H1 (cell line): ENCODE results near the gene TOP1. TPM values are rescaled to one million over a fixed set of nuclear protein-coding genes. Genes with fewer than 3 reads are reported as not detected.
A peak's percentile ranks its signal among the peaks of the same experiment; 100 is the strongest.

Experiments
- CTCF ChIA-PET: fragments of 300-600 bp; sonication (Branson Sonifier 250); formaldehyde crosslinking; loops from one replicate; lab custom pipeline; 2021; ENCODE audit not compliant: partially characterized antibody; lab: Charles Lee
- POLR2A ChIA-PET: fragments of 300-600 bp; sonication (Branson Sonifier 250); formaldehyde crosslinking; loops from one replicate; lab custom pipeline; 2021; ENCODE audit warnings: inconsistent platforms; ENCODE audit not compliant: partially characterized antibody; lab: Charles Lee
- DNase-seq, 2 experiments: peaks; one replicate each; pipeline versions ENCODE4 v3.0.0 to v3.0.0-alpha.2; 2010 to 2022; ENCODE audit warnings: low spot score in 2 of 2, low read depth in 1 of 2, mixed read lengths in 1 of 2
- FAIRE-seq: peaks from 2 replicates; lab custom pipeline; 2011; peaks lifted over from hg19 to GRCh38; lab: Jason Lieb, UNC
- H2AFZ ChIP-seq: 2 replicates; pipeline ENCODE4 v1.8.1; 2012; ENCODE audit warnings: low read length, inconsistent platforms
- H2AK5ac ChIP-seq: 2 replicates; pipeline ENCODE4 v1.6.1; 2013; ENCODE audit warnings: low read depth, low read length
- H2BK120ac ChIP-seq: replicated peaks from 2 replicates; pipeline ENCODE3; 2013; ENCODE audit warnings: low read depth, low read length, inconsistent platforms
- H2BK12ac ChIP-seq: 2 replicates; pipeline ENCODE4 v1.6.1; 2013; ENCODE audit warnings: low read depth, low read length
- H2BK15ac ChIP-seq: 2 replicates; pipeline ENCODE4 v1.6.1; 2013; ENCODE audit warnings: low read length
- H2BK20ac ChIP-seq: 2 replicates; pipeline ENCODE4 v1.6.1; 2013; ENCODE audit warnings: low read length
- H2BK5ac ChIP-seq: 2 replicates; pipeline ENCODE4 v1.6.1; 2013; ENCODE audit warnings: low read depth, low read length
- H3K14ac ChIP-seq: 2 replicates; pipeline ENCODE4 v1.6.1; 2013; ENCODE audit warnings: inconsistent platforms; ENCODE audit not compliant: insufficient read length
- H3K18ac ChIP-seq: 2 replicates; pipeline ENCODE4 v1.6.1; 2013; ENCODE audit warnings: low read length; ENCODE audit errors: extremely low read depth
- H3K23ac ChIP-seq: 2 replicates; pipeline ENCODE4 v1.6.1; 2013; ENCODE audit warnings: inconsistent platforms; ENCODE audit not compliant: insufficient read length
- H3K23me2 ChIP-seq: 2 replicates; pipeline ENCODE4 v1.6.1; 2013; ENCODE audit warnings: low read depth, low read length
- H3K27ac ChIP-seq: 2 replicates; pipeline ENCODE4 v1.6.1; 2011; ENCODE audit warnings: low read depth, low read length, inconsistent platforms
- H3K27me3 ChIP-seq, 4 experiments: replicated peaks in 1 of 4; 1 replicate in 1 of 4; 2 replicates in 3 of 4; pipeline versions ENCODE4 v1.6.1 to v1.8.1; 2011 to 2013; ENCODE audit warnings: low read length in 3 of 4, mild to moderate bottlenecking in 3 of 4, inconsistent platforms in 2 of 4, mixed read lengths in 2 of 4, moderate library complexity in 1 of 4; ENCODE audit not compliant: control insufficient read depth in 3 of 4, insufficient read depth in 3 of 4; ENCODE audit errors: extremely low read depth in 1 of 4
- H3K36me3 ChIP-seq, 4 experiments: 2 replicates each; pipeline versions ENCODE4 v1.6.1 to v1.8.1; 2011 to 2013; ENCODE audit warnings: mild to moderate bottlenecking in 4 of 4, low read length in 3 of 4, moderate library complexity in 2 of 4, control low read depth in 1 of 4, inconsistent platforms in 1 of 4; ENCODE audit not compliant: insufficient read depth in 4 of 4, control insufficient read depth in 2 of 4
- H3K4ac ChIP-seq: replicated peaks from 2 replicates; pipeline ENCODE3; 2013; ENCODE audit warnings: low read length, low read depth, mixed read lengths, inconsistent platforms; ENCODE audit not compliant: insufficient read length
- H3K4me1 ChIP-seq, 4 experiments: replicated peaks in 1 of 4; 1 replicate in 1 of 4; 2 replicates in 3 of 4; pipeline versions ENCODE4 v1.6.1 to v1.8.1; 2011 to 2013; ENCODE audit warnings: low read length in 3 of 4, inconsistent platforms in 2 of 4, mixed read lengths in 1 of 4; ENCODE audit not compliant: insufficient read depth in 4 of 4, control insufficient read depth in 3 of 4
- H3K4me2 ChIP-seq, 2 experiments: 2 replicates each; pipeline versions ENCODE4 v1.6.1 to v1.8.1; 2011 to 2013; ENCODE audit warnings: low read depth in 2 of 2, low read length in 2 of 2, control low read depth in 1 of 2, inconsistent platforms in 1 of 2, mild to moderate bottlenecking in 1 of 2; ENCODE audit not compliant: insufficient read depth in 1 of 2
- H3K4me3 ChIP-seq, 4 experiments: fragments of 200-600, 300-600 bp in 1 of 4; sonication (generic), shearing (Covaris generic), sonication (Bioruptor Twin) in 1 of 4; 2 replicates each; pipeline versions ENCODE4 v1.5.1 to v1.8.1; 2011 to 2016; ENCODE audit warnings: low read length in 4 of 4, low read depth in 3 of 4, control low read depth in 2 of 4, inconsistent platforms in 2 of 4, mild to moderate bottlenecking in 2 of 4, mixed read lengths in 1 of 4, moderate library complexity in 1 of 4; ENCODE audit not compliant: insufficient read depth in 2 of 4; ENCODE audit errors: extremely low read depth in 1 of 4
- H3K56ac ChIP-seq: replicated peaks from 2 replicates; pipeline ENCODE3; 2013; ENCODE audit warnings: low read depth, mild to moderate bottlenecking, mixed read lengths, low read length, inconsistent platforms; ENCODE audit not compliant: insufficient read length
- H3K79me1 ChIP-seq: 2 replicates; pipeline ENCODE4 v1.6.1; 2013; ENCODE audit warnings: low read depth, low read length, control low read depth
- H3K79me2 ChIP-seq, 2 experiments: 2 replicates each; pipeline versions ENCODE4 v1.6.1 to v1.8.1; 2012 to 2013; ENCODE audit warnings: low read length in 2 of 2, mild to moderate bottlenecking in 2 of 2, inconsistent platforms in 1 of 2; ENCODE audit not compliant: insufficient read depth in 2 of 2, control insufficient read depth in 1 of 2
- H3K9ac ChIP-seq, 4 experiments: replicated peaks in 1 of 4; 1 replicate in 1 of 4; 2 replicates in 3 of 4; pipeline versions ENCODE4 v1.6.1 to v1.8.1; 2011 to 2013; ENCODE audit warnings: low read depth in 3 of 4, low read length in 3 of 4, control low read depth in 2 of 4, mild to moderate bottlenecking in 2 of 4, moderate library complexity in 2 of 4, inconsistent platforms in 1 of 4; ENCODE audit errors: extremely low read depth in 1 of 4
- H3K9me3 ChIP-seq, 2 experiments: 2 replicates each; pipeline versions ENCODE4 v1.6.1 to v1.8.1; 2012 to 2013; ENCODE audit warnings: mild to moderate bottlenecking in 2 of 2, moderate library complexity in 2 of 2, control low read depth in 1 of 2, inconsistent platforms in 1 of 2, low read depth in 1 of 2, low read length in 1 of 2, mixed read lengths in 1 of 2; ENCODE audit not compliant: insufficient read depth in 2 of 2
- H4K20me1 ChIP-seq, 2 experiments: replicated peaks in 1 of 2; 2 replicates each; pipeline versions ENCODE3 to v1.8.1; 2011 to 2013; ENCODE audit warnings: inconsistent platforms in 2 of 2, low read length in 2 of 2, mild to moderate bottlenecking in 1 of 2; ENCODE audit not compliant: insufficient read depth in 2 of 2, control insufficient read depth in 1 of 2
- H4K5ac ChIP-seq: 2 replicates; pipeline ENCODE4 v1.6.1; 2013; ENCODE audit warnings: low read length, low read depth, mixed read lengths, inconsistent platforms; ENCODE audit not compliant: insufficient read length
- H4K8ac ChIP-seq: 2 replicates; pipeline ENCODE4 v1.8.0; 2013; ENCODE audit warnings: mild to moderate bottlenecking, moderate library complexity, low read length, inconsistent platforms; ENCODE audit not compliant: insufficient read depth; ENCODE audit errors: extremely low read depth
- H4K91ac ChIP-seq: replicated peaks from 2 replicates; pipeline ENCODE3; 2013; ENCODE audit warnings: low read length, mixed read lengths, inconsistent platforms; ENCODE audit not compliant: insufficient read length
- ASH2L ChIP-seq: fragments of 200-600, 300-600 bp; sonication (generic); IDR thresholded peaks from one replicate; pipeline ENCODE4 v1.7.1; 2017; ENCODE audit warnings: low read length
- KDM4A ChIP-seq: IDR thresholded peaks from one replicate; pipeline ENCODE4 v1.7.1; 2012; ENCODE audit warnings: low read depth, mild to moderate bottlenecking, moderate library complexity, low read length, inconsistent platforms; ENCODE audit not compliant: severe bottlenecking
- PHF8 ChIP-seq: fragments of 200-600 bp; sonication (generic); conservative IDR thresholded peaks from 2 replicates; pipeline ENCODE4 v1.7.1; 2012; ENCODE audit warnings: low read depth, mild to moderate bottlenecking, inconsistent platforms, low read length, moderate library complexity
- SRF ChIP-seq: IDR thresholded peaks from 2 replicates; pipeline ENCODE4 v1.6.1; 2011; ENCODE audit warnings: mild to moderate bottlenecking, low read depth, low read length, moderate library complexity
- TAF1 ChIP-seq: IDR thresholded peaks from 2 replicates; pipeline ENCODE4 v1.6.1; 2011; ENCODE audit warnings: mild to moderate bottlenecking, low read depth, low read length
- YY1 ChIP-seq: IDR thresholded peaks from 2 replicates; pipeline ENCODE4 v1.6.1; 2011; ENCODE audit warnings: low read depth, mild to moderate bottlenecking, low read length
- WGBS, 2 experiments: shearing (Covaris generic) in 1 of 2; methylation state at CpG; one replicate each; pipeline versions ENCODE4 v1.1.6 to v1.1.7; 2013 to 2015; ENCODE audit warnings: low lambda C conversion rate in 2 of 2, mixed read lengths in 2 of 2, inconsistent platforms in 1 of 2, low coverage in 1 of 2, missing lambda C conversion rate in 1 of 2; ENCODE audit not compliant: insufficient replicate concordance in 2 of 2, insufficient coverage in 1 of 2, insufficient read length in 1 of 2; ENCODE audit errors: extremely low coverage in 1 of 2, missing lambda C conversion rate in 1 of 2; 5-methylcytosine and 5-hydroxymethylcytosine counted together
- polyA plus RNA-seq, 7 experiments: library from polyadenylated mRNA; depleted of rRNA in 3 of 7; stranded (reverse) in 5 of 7; unstranded in 2 of 7; fragments of >200 nt in 5 of 7; fragments of 200-250 nt in 2 of 7; gene quantifications; 1 replicate in 5 of 7; 2 replicates in 1 of 7; 4 replicates in 1 of 7; pipeline versions ENCODE4 v1.2.1 to v1.2.3, GENCODE V29; 2011 to 2013; ENCODE audit warnings: missing spikeins in 2 of 7, mixed read lengths in 2 of 7
- total RNA-seq: library from RNA; stranded (reverse); fragmentation: NEBNext Ultra II Directional; extraction: Animal tissue kit (Norgen Biotek cat#: 25700); gene quantifications from 2 replicates; pipeline ENCODE4 v1.2.1, GENCODE V29; 2021

TOP1 gene
- total and polyA plus RNA-seq, 2 of the 8 experiments (the other 6 are each of a cell fraction or from before 2014, with no cell fraction given): 7.4 to 108 TPM

DNA sequence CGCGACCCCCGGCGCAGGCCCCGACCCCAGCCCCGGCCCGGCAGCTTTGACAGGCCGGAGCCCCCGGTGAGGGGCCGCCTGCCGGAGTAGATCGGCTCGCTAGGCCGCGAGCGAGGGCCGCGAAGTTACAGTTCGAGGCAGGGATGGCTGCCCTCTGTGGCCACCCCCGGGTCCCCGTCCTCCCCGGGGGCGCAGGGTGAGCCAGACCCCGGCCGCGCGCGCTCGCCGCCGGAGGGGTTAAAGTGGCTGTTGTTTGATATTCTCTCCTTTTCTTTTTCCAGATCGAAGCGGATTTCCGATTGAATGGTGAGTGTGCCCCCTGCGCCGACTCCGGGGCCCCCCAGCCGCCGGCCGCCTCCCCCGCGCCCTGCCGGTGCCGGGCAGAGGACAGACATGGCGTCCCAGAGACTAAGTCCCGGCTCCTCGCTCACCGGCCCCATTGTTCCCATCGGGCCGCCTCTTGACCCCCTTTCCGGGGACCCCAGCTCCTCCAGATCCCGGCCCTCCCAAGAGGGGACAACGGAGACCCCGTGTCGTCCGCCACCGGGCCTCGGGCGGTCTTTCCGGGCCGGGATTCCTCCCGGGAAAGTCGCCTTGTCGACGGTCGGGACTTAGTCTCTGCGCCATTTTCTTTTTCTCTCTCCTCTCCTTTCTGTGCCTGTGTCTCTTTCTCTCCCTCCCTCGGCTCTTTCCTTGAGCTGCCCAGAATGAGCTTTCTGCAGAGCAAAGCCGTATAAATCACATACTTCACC lies 704 bp downstream of the TOP1 start:
- Histone ChIP-seq H2BK15ac (no peak overlapping the region), H3K79me1 (peaks cover 6% of the 10 kb centered on the region), H3K27ac (peak overlapping the region; percentile 93), H3K56ac (no peak overlapping the region), H3K23me2 (peaks cover 3% of the 10 kb centered on the region), H3K9ac (peak overlapping the region; percentile 76 to 99 (median 90)), H2BK20ac (no peak overlapping the region), H3K18ac (peak overlapping the region; percentile 56; the same call in 1 of the 2 replicates), H3K4ac (no peak overlapping the region), H3K4me2 (peak overlapping the region; percentile 71 to 88), H4K20me1 (peaks cover 30 to 33% of the 10 kb centered on the region in 2 experiments), H3K79me2 (peaks cover 17 to 52% of the 10 kb centered on the region in 2 experiments), H3K9me3 (no peaks in the 10 kb centered on the region), H3K27me3 (peaks cover 0 to 30% (median 14%) of the 10 kb centered on the region in 4 experiments; a peak in 5 of 7 replicates), H2BK5ac (0 out of 2 replicates have a peak overlapping the region, but pooled peaks have one; percentile 52), H3K23ac (no peak overlapping the region), H3K4me1 (peaks cover 3 to 10% (median 9%) of the 10 kb centered on the region in 4 experiments; a peak in 4 of 7 replicates), H4K91ac (no peak overlapping the region), H3K4me3 (peak overlapping the region; percentile 56 to 97 (median 67)), H4K5ac (peak overlapping the region; percentile 81), H3K36me3 (peaks cover 0 to 6% (median 3%) of the 10 kb centered on the region in 4 experiments; a peak in 3 of 8 replicates), H4K8ac (peak overlapping the region; percentile 98), H2AFZ (no peak overlapping the region), H2BK120ac (no peak overlapping the region), H3K14ac (no peak overlapping the region), H2AK5ac (no peak overlapping the region), H2BK12ac (no peak overlapping the region)
- CTCF ChIA-PET: interaction anchor here (0.7 to 2.3 kb wide), 3 partner anchors 38 to 147 kb away, joined by 3 to 9 read pairs (median 4); no protein-coding TSS in a partner anchor
- DNase-seq (peak in 1 of 2 experiments; percentile 64), FAIRE-seq (no peak)
- POLR2A ChIA-PET: interaction anchor here (0.7 to 7.1 kb wide), 7 partner anchors 9 to 242 kb away, joined by 3 to 45 read pairs (median 4); partner anchors contain the start of gene PLCG1
- peak; percentile 57 for TF ChIP-seq KDM4A
- peak; percentile 55; the same call in 1 of the 2 replicates for TF ChIP-seq PHF8
- TF ChIP-seq SRF: no peak
- peak; percentile 64 for TF ChIP-seq TAF1
- peak; percentile 35 for TF ChIP-seq ASH2L
- peak; percentile 86 for TF ChIP-seq YY1
- 1% methylated on average over 34 of the region's 69 CpGs; no CpG with 5 or more reads in 1 of the 2 experiments for WGBS, 2 experiments
